HG03469 (cell line): Measurements from ENCODE around the gene CNTNAP2.
"Not testable (repeated sequence)": the region's sequence is repeated elsewhere in the genome, so short reads cannot be mapped to it uniquely, and the experiment has no call there.

Source experiments
- ATAC-seq: cut with Tn5 transposase; IDR thresholded peaks from one replicate; pipeline ENCODE4 v1.9.1; 2021; ENCODE audit warnings: mild to moderate bottlenecking, moderate library complexity, moderate number of reproducible peaks; ENCODE audit not compliant: unreplicated experiment

The CNTNAP2 gene

GRCh38 chr7:148260599-148260998 is 2144.0 kb downstream of the CNTNAP2 start:
- ATAC-seq = no peak

- ATAC-seq = no peak
Observed at GRCh38 chr7:148261523-148261922, 2144.9 kb downstream of the CNTNAP2 start.

GRCh38 chr7:148261996-148262688 is 2145.5 kb downstream of the CNTNAP2 start:
- ATAC-seq = peak; percentile 8

GRCh38 chr7:148262721-148263229 is 2146.2 kb downstream of the CNTNAP2 start:
- peak; percentile 53 for ATAC-seq

- ATAC-seq = peak; percentile 49
Observed at GRCh38 chr7:148264933-148265557, 2148.4 kb downstream of the CNTNAP2 start.

- no peak for ATAC-seq
Observed at GRCh38 chr7:148265896-148266295, 2149.3 kb downstream of the CNTNAP2 start.

GRCh38 chr7:148266795-148267194 is 2150.2 kb downstream of the CNTNAP2 start:
- no peak for ATAC-seq

- no peak for ATAC-seq
Observed at GRCh38 chr7:148270576-148270975, 2154.0 kb downstream of the CNTNAP2 start.

GRCh38 chr7:148274118-148274517 is 2157.5 kb downstream of the CNTNAP2 start:
- no peak for ATAC-seq

GRCh38 chr7:148275359-148275890 is 2158.8 kb downstream of the CNTNAP2 start:
- ATAC-seq = no peak

GRCh38 chr7:148276314-148277041 is 2159.9 kb downstream of the CNTNAP2 start:
- no peak for ATAC-seq

GRCh38 chr7:148277042-148277660 is 2160.6 kb downstream of the CNTNAP2 start:
- no peak for ATAC-seq

GRCh38 chr7:148286150-148286549 is 2169.5 kb downstream of the CNTNAP2 start:
- ATAC-seq = no peak

GRCh38 chr7:148287538-148287937 is 2170.9 kb downstream of the CNTNAP2 start:
- ATAC-seq = no peak

- ATAC-seq = no peak
Observed at GRCh38 chr7:148288592-148289151, 2172.1 kb downstream of the CNTNAP2 start.

- ATAC-seq = peak; percentile 78
Observed at GRCh38 chr7:148289630-148290029, 2173.0 kb downstream of the CNTNAP2 start.

GRCh38 chr7:148290538-148290937 is 2173.9 kb downstream of the CNTNAP2 start:
- ATAC-seq = no peak

GRCh38 chr7:148291799-148292198 is 2175.2 kb downstream of the CNTNAP2 start:
- no peak for ATAC-seq

GRCh38 chr7:148296994-148297644 is 2180.5 kb downstream of the CNTNAP2 start:
- ATAC-seq = no peak

- not testable (repeated sequence) for ATAC-seq
Observed at GRCh38 chr7:148298768-148299167, 2182.2 kb downstream of the CNTNAP2 start.
